Measurements from ENCODE around the gene PRPF40B. TPM values are rescaled to one million over a fixed set of nuclear protein-coding genes. Genes with fewer than 3 reads are reported as not detected.

PRPF40B gene
- polyA plus RNA-seq, 2 donors, result 10.6 to 19.9 TPM

- Histone ChIP-seq H3K36me3 (ENCODE audit: control insufficient read depth in 2 of 2, insufficient read depth in 2 of 2, low read length in 1 of 2) (no peaks in the 10 kb centered on the region), H3K27me3 (ENCODE audit: control insufficient read depth in 1 of 2, insufficient read depth in 2 of 2, low read length in 2 of 2) (no peaks in the 10 kb centered on the region), H3K9me3 (ENCODE audit: control insufficient read depth in 2 of 2, insufficient read depth in 1 of 2, low read depth in 1 of 2, low read length in 1 of 2) (no peaks in the 10 kb centered on the region), H3K4me3 (ENCODE audit: low read depth in 1 of 2, low read length in 2 of 2) (no peak overlapping the region), H3K4me1 (ENCODE audit: control insufficient read depth in 2 of 2, insufficient read depth in 2 of 2, low read length in 1 of 2) (peaks cover 2 to 13% of the 10 kb centered on the region in 2 donors), H3K27ac (ENCODE audit: low read depth in 2 of 2, low read length in 1 of 2) (peak overlapping the region; percentile 82 to 88)
- 57 to 60% methylated on average over 4 of the region's 4 CpGs for WGBS, 2 donors
Measured at GRCh38 chr12:49674318-49674981, 51.1 kb downstream of the PRPF40B start.

- H3K4me1 ChIP-seq (ENCODE audit: control insufficient read depth in 2 of 2, insufficient read depth in 2 of 2, low read length in 1 of 2), result peaks cover 2 to 13% of the 10 kb centered on the region in 2 donors
- H3K27me3 ChIP-seq (ENCODE audit: control insufficient read depth in 1 of 2, insufficient read depth in 2 of 2, low read length in 2 of 2), result no peaks in the 10 kb centered on the region
- 85 to 88% methylated on average over 7 of the region's 7 CpGs for WGBS, 2 donors
- no peaks in the 10 kb centered on the region for H3K36me3 ChIP-seq (ENCODE audit: control insufficient read depth in 2 of 2, insufficient read depth in 2 of 2, low read length in 1 of 2)
- no peaks in the 10 kb centered on the region for H3K9me3 ChIP-seq (ENCODE audit: control insufficient read depth in 2 of 2, insufficient read depth in 1 of 2, low read depth in 1 of 2, low read length in 1 of 2)
- no peak overlapping the region for H3K4me3 ChIP-seq (ENCODE audit: low read depth in 1 of 2, low read length in 2 of 2)
- H3K27ac ChIP-seq (ENCODE audit: low read depth in 2 of 2, low read length in 1 of 2), result no peak overlapping the region
Measured at GRCh38 chr12:49675137-49675536, 51.8 kb downstream of the PRPF40B start.

GRCh38 chr12:49678711-49679110, 55.4 kb downstream of the PRPF40B start:
- 84 to 88% methylated on average over 3 of the region's 3 CpGs for WGBS, 2 donors
- H3K27me3 ChIP-seq (ENCODE audit: control insufficient read depth in 1 of 2, insufficient read depth in 2 of 2, low read length in 2 of 2), result no peaks in the 10 kb centered on the region
- H3K9me3 ChIP-seq (ENCODE audit: control insufficient read depth in 2 of 2, insufficient read depth in 1 of 2, low read depth in 1 of 2, low read length in 1 of 2), result no peaks in the 10 kb centered on the region
- no peaks in the 10 kb centered on the region for H3K36me3 ChIP-seq (ENCODE audit: control insufficient read depth in 2 of 2, insufficient read depth in 2 of 2, low read length in 1 of 2)
- no peak overlapping the region for H3K27ac ChIP-seq (ENCODE audit: low read depth in 2 of 2, low read length in 1 of 2)
- H3K4me1 ChIP-seq (ENCODE audit: control insufficient read depth in 2 of 2, insufficient read depth in 2 of 2, low read length in 1 of 2), result peaks cover 3 to 5% of the 10 kb centered on the region in 2 donors
- H3K4me3 ChIP-seq (ENCODE audit: low read depth in 1 of 2, low read length in 2 of 2), result no peak overlapping the region

GRCh38 chr12:49680075-49680474, 56.7 kb downstream of the PRPF40B start:
- H3K27me3 ChIP-seq (ENCODE audit: control insufficient read depth in 1 of 2, insufficient read depth in 2 of 2, low read length in 2 of 2), result no peaks in the 10 kb centered on the region
- peaks cover 0 to 2% of the 10 kb centered on the region in 2 donors for H3K4me1 ChIP-seq (ENCODE audit: control insufficient read depth in 2 of 2, insufficient read depth in 2 of 2, low read length in 1 of 2)
- H3K9me3 ChIP-seq (ENCODE audit: control insufficient read depth in 2 of 2, insufficient read depth in 1 of 2, low read depth in 1 of 2, low read length in 1 of 2), result no peaks in the 10 kb centered on the region
- no peaks in the 10 kb centered on the region for H3K36me3 ChIP-seq (ENCODE audit: control insufficient read depth in 2 of 2, insufficient read depth in 2 of 2, low read length in 1 of 2)
- WGBS, 2 donors, result 94 to 100% methylated on average over 1 of the region's 1 CpG
- H3K4me3 ChIP-seq (ENCODE audit: low read depth in 1 of 2, low read length in 2 of 2), result no peak overlapping the region
- H3K27ac ChIP-seq (ENCODE audit: low read depth in 2 of 2, low read length in 1 of 2), result no peak overlapping the region

GRCh38 chr12:49683599-49684309, 60.4 kb downstream of the PRPF40B start:
- Histone ChIP-seq H3K36me3 (ENCODE audit: control insufficient read depth in 2 of 2, insufficient read depth in 2 of 2, low read length in 1 of 2) (no peaks in the 10 kb centered on the region), H3K27me3 (ENCODE audit: control insufficient read depth in 1 of 2, insufficient read depth in 2 of 2, low read length in 2 of 2) (no peaks in the 10 kb centered on the region), H3K9me3 (ENCODE audit: control insufficient read depth in 2 of 2, insufficient read depth in 1 of 2, low read depth in 1 of 2, low read length in 1 of 2) (no peaks in the 10 kb centered on the region), H3K4me1 (ENCODE audit: control insufficient read depth in 2 of 2, insufficient read depth in 2 of 2, low read length in 1 of 2) (peaks cover 0 to 2% of the 10 kb centered on the region in 2 donors), H3K4me3 (ENCODE audit: low read depth in 1 of 2, low read length in 2 of 2) (no peak overlapping the region), H3K27ac (ENCODE audit: low read depth in 2 of 2, low read length in 1 of 2) (no peak overlapping the region)
- WGBS, 2 donors, result 71 to 79% methylated on average over 3 of the region's 3 CpGs

- 88 to 89% methylated on average over 5 of the region's 5 CpGs for WGBS, 2 donors
- H3K27me3 ChIP-seq (ENCODE audit: control insufficient read depth in 1 of 2, insufficient read depth in 2 of 2, low read length in 2 of 2), result no peaks in the 10 kb centered on the region
- H3K27ac ChIP-seq (ENCODE audit: low read depth in 2 of 2, low read length in 1 of 2), result no peak overlapping the region
Measured at GRCh38 chr12:49684310-49684854, 61.0 kb downstream of the PRPF40B start.

GRCh38 chr12:49687941-49688340, 64.6 kb downstream of the PRPF40B start:
- H3K9me3 ChIP-seq (ENCODE audit: control insufficient read depth in 2 of 2, insufficient read depth in 1 of 2, low read depth in 1 of 2, low read length in 1 of 2), result no peaks in the 10 kb centered on the region
- no peaks in the 10 kb centered on the region for H3K27me3 ChIP-seq (ENCODE audit: control insufficient read depth in 1 of 2, insufficient read depth in 2 of 2, low read length in 2 of 2)
- 91 to 96% methylated on average over 2 of the region's 2 CpGs for WGBS, 2 donors
- H3K27ac ChIP-seq (ENCODE audit: low read depth in 2 of 2, low read length in 1 of 2), result no peak overlapping the region
- no peak overlapping the region for H3K4me3 ChIP-seq (ENCODE audit: low read depth in 1 of 2, low read length in 2 of 2)
- H3K36me3 ChIP-seq (ENCODE audit: control insufficient read depth in 2 of 2, insufficient read depth in 2 of 2, low read length in 1 of 2), result no peaks in the 10 kb centered on the region
- H3K4me1 ChIP-seq (ENCODE audit: control insufficient read depth in 2 of 2, insufficient read depth in 2 of 2, low read length in 1 of 2), result peaks cover 0 to 2% of the 10 kb centered on the region in 2 donors

More at GRCh38 chr12:49684310-49684854, 61.0 kb downstream of the PRPF40B start:
- no peaks in the 10 kb centered on the region for H3K36me3 ChIP-seq (ENCODE audit: control insufficient read depth in 2 of 2, insufficient read depth in 2 of 2, low read length in 1 of 2)
- peaks cover 0 to 2% of the 10 kb centered on the region in 2 donors for H3K4me1 ChIP-seq (ENCODE audit: control insufficient read depth in 2 of 2, insufficient read depth in 2 of 2, low read length in 1 of 2)
- no peak overlapping the region for H3K4me3 ChIP-seq (ENCODE audit: low read depth in 1 of 2, low read length in 2 of 2)
- H3K9me3 ChIP-seq (ENCODE audit: control insufficient read depth in 2 of 2, insufficient read depth in 1 of 2, low read depth in 1 of 2, low read length in 1 of 2), result no peaks in the 10 kb centered on the region

GRCh38 chr12:49689237-49689636, 65.9 kb downstream of the PRPF40B start:
- H3K4me1 ChIP-seq (ENCODE audit: control insufficient read depth in 2 of 2, insufficient read depth in 2 of 2, low read length in 1 of 2), result no peaks in the 10 kb centered on the region
- no peaks in the 10 kb centered on the region for H3K27me3 ChIP-seq (ENCODE audit: control insufficient read depth in 1 of 2, insufficient read depth in 2 of 2, low read length in 2 of 2)
- WGBS, 2 donors, result 65 to 74% methylated on average over 2 of the region's 2 CpGs
- no peaks in the 10 kb centered on the region for H3K36me3 ChIP-seq (ENCODE audit: control insufficient read depth in 2 of 2, insufficient read depth in 2 of 2, low read length in 1 of 2)
- no peak overlapping the region for H3K27ac ChIP-seq (ENCODE audit: low read depth in 2 of 2, low read length in 1 of 2)
- no peak overlapping the region for H3K4me3 ChIP-seq (ENCODE audit: low read depth in 1 of 2, low read length in 2 of 2)
- H3K9me3 ChIP-seq (ENCODE audit: control insufficient read depth in 2 of 2, insufficient read depth in 1 of 2, low read depth in 1 of 2, low read length in 1 of 2), result no peaks in the 10 kb centered on the region

GRCh38 chr12:49689785-49690184, 66.4 kb downstream of the PRPF40B start:
- no peak overlapping the region for H3K27ac ChIP-seq (ENCODE audit: low read depth in 2 of 2, low read length in 1 of 2)
- no peaks in the 10 kb centered on the region for H3K9me3 ChIP-seq (ENCODE audit: control insufficient read depth in 2 of 2, insufficient read depth in 1 of 2, low read depth in 1 of 2, low read length in 1 of 2)
- H3K27me3 ChIP-seq (ENCODE audit: control insufficient read depth in 1 of 2, insufficient read depth in 2 of 2, low read length in 2 of 2), result no peaks in the 10 kb centered on the region
- H3K36me3 ChIP-seq (ENCODE audit: control insufficient read depth in 2 of 2, insufficient read depth in 2 of 2, low read length in 1 of 2), result no peaks in the 10 kb centered on the region
- H3K4me3 ChIP-seq (ENCODE audit: low read depth in 1 of 2, low read length in 2 of 2), result no peak overlapping the region
- no peaks in the 10 kb centered on the region for H3K4me1 ChIP-seq (ENCODE audit: control insufficient read depth in 2 of 2, insufficient read depth in 2 of 2, low read length in 1 of 2)

Measured in esophagus (tissue), 2 donors.